ENCODE results near the gene NHP2. TPM values are rescaled to one million over a fixed set of nuclear protein-coding genes. Genes with fewer than 3 reads are reported as not detected.

NHP2 gene
- total and polyA plus RNA-seq, 9 of the 15 experiments (the other 6 are each of a cell fraction or from before 2014, with no cell fraction given), result 52.8 to 622 (median 144) TPM

DNA sequence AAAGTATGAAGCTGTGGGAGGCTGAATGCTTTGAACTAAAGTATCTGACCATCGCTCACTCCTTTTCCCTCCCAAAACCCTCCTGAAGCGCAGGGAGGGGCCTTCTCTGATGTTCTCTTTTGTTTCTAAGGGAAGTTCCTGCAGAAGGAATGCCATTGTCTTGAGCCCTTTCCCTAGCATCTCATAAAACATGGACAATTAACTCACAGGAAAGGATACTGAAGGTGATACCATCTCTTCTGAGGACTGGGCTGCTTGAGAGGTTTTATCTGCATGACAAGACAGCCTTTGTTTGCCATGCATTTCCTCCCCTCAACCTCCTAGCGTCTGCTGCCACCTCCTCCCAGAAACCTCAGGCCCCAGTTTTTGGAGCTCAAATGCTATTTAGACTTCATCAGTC lies 27.1 kb downstream of the NHP2 start (continued):
- TF ChIP-seq, protein P1, sequence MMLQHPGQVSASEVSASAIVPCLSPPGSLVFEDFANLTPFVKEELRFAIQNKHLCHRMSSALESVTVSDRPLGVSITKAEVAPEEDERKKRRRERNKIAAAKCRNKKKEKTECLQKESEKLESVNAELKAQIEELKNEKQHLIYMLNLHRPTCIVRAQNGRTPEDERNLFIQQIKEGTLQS (IDR thresholded peaks at IDR 0.05), result no peak
- TF ChIP-seq, protein P1 (CRISPR knock-in tag; conservative IDR thresholded peaks at IDR 0.05), result no peak
- no peak; the same call in 1 of the 2 replicates for TF ChIP-seq POLR2AphosphoS5 (IDR thresholded peaks at IDR 0.05; ENCODE audit: control insufficient read depth, insufficient read depth, low read depth, low read length)
- TF ChIP-seq HDAC1 (IDR thresholded peaks at IDR 0.05), result no peak
- TF ChIP-seq HIVEP1 (CRISPR knock-in tag; IDR thresholded peaks at IDR 0.05), result no peak
- 0 out of 2 replicates have a peak, but pooled peaks have one; percentile 31 for TF ChIP-seq HDAC2 (IDR thresholded peaks at IDR 0.05)
- TF ChIP-seq, protein P2, sequence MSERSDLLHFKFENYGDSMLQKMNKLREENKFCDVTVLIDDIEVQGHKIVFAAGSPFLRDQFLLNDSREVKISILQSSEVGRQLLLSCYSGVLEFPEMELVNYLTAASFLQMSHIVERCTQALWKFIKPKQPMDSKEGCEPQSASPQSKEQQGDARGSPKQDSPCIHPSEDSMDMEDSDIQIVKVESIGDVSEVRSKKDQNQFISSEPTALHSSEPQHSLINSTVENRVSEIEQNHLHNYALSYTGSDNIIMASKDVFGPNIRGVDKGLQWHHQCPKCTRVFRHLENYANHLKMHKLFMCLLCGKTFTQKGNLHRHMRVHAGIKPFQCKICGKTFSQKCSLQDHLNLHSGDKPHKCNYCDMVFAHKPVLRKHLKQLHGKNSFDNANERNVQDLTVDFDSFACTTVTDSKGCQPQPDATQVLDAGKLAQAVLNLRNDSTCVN (CRISPR knock-in tag; IDR thresholded peaks at IDR 0.05), result no peak
- TF ChIP-seq BRD9 (IDR thresholded peaks at IDR 0.05; ENCODE audit: low read depth, partially characterized antibody), result no peak
- no peak for TF ChIP-seq SIX5 (IDR thresholded peaks at IDR 0.05; ENCODE audit: borderline replicate concordance in 1 of 2, insufficient read depth in 1 of 2, low read depth in 1 of 2, low read length in 2 of 2)
- TF ChIP-seq EP300 (IDR thresholded peaks at IDR 0.05; ENCODE audit: low read length), result peak; percentile 68; the same call in 1 of the 2 replicates
- no peak for TF ChIP-seq TCF7 (IDR thresholded peaks at IDR 0.05; ENCODE audit: borderline replicate concordance)
- TF ChIP-seq, protein P3, sequence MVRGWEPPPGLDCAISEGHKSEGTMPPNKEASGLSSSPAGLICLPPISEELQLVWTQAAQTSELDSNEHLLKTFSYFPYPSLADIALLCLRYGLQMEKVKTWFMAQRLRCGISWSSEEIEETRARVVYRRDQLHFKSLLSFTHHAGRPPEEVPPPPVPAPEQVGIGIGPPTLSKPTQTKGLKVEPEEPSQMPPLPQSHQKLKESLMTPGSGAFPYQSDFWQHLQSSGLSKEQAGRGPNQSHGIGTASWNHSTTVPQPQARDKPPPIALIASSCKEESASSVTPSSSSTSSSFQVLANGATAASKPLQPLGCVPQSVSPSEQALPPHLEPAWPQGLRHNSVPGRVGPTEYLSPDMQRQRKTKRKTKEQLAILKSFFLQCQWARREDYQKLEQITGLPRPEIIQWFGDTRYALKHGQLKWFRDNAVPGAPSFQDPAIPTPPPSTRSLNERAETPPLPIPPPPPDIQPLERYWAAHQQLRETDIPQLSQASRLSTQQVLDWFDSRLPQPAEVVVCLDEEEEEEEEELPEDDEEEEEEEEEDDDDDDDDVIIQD (CRISPR knock-in tag; IDR thresholded peaks at IDR 0.05), result no peak
- TF ChIP-seq CREBBP (IDR thresholded peaks at IDR 0.05; ENCODE audit: low read depth, low read length), result no peak
- no peak for TF ChIP-seq NELFE (IDR thresholded peaks at IDR 0.05; ENCODE audit: insufficient read depth, insufficient read length)
- no peak for TF ChIP-seq RBM34 (IDR thresholded peaks at IDR 0.05; ENCODE audit: borderline replicate concordance, insufficient read depth, low read length)
- no peak for TF ChIP-seq LCOR (CRISPR knock-in tag; IDR thresholded peaks at IDR 0.05)
- TF ChIP-seq MECOM (CRISPR knock-in tag; IDR thresholded peaks at IDR 0.05), result peak; percentile 52; the same call in 1 of the 2 replicates
- TF ChIP-seq ZKSCAN3 (CRISPR knock-in tag; IDR thresholded peaks at IDR 0.05), result no peak
- no peak for TF ChIP-seq RB1 (IDR thresholded peaks at IDR 0.05; ENCODE audit: low read depth)
- TF ChIP-seq KDM5B (IDR thresholded peaks at IDR 0.05; ENCODE audit: insufficient replicate concordance, low read depth, low read length), result no peak
- TF ChIP-seq CREM (IDR thresholded peaks at IDR 0.05; ENCODE audit: low read depth), result peak; percentile 45; the same call in 1 of the 2 replicates
- TF ChIP-seq, protein P4, sequence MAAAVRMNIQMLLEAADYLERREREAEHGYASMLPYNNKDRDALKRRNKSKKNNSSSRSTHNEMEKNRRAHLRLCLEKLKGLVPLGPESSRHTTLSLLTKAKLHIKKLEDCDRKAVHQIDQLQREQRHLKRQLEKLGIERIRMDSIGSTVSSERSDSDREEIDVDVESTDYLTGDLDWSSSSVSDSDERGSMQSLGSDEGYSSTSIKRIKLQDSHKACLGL (CRISPR knock-in tag; IDR thresholded peaks at IDR 0.05; ENCODE audit: borderline replicate concordance, poor library complexity, severe bottlenecking), result no peak
- TF ChIP-seq KLF1 (tag; IDR thresholded peaks at IDR 0.05), result no peak
- TF ChIP-seq NBN (IDR thresholded peaks at IDR 0.05; ENCODE audit: low read depth), result no peak
- TF ChIP-seq ZFP30 (CRISPR knock-in tag; IDR thresholded peaks at IDR 0.05; ENCODE audit: borderline replicate concordance), result no peak
- TF ChIP-seq CHCHD3 (CRISPR knock-in tag; IDR thresholded peaks at IDR 0.05), result no peak

All from K562 (cell line).